OCI-LY7 (cell line): Measurements from ENCODE around the gene RBM19. TPM values are rescaled to one million over a fixed set of nuclear protein-coding genes. Genes with fewer than 3 reads are reported as not detected.
"Not testable (repeated sequence)": the region's sequence is repeated elsewhere in the genome, so short reads cannot be mapped to it uniquely, and the experiment has no call there.

Experiments
- BruUV-seq: library from RNA; stranded (reverse); fragments of 400-500 nt; replicated peaks from 2 replicates; lab custom pipeline; 2021; lab: Mats Ljungman, UMichigan
- CTCF ChIA-PET: fragments of 300-600 bp; sonication (Branson Sonifier 250); formaldehyde crosslinking; loops from one replicate; lab custom pipeline; 2022; ENCODE audit warnings: antibody characterized with exemption; ENCODE audit not compliant: unreplicated experiment; lab: Charles Lee
- POLR2A ChIA-PET: fragments of 300-600 bp; sonication (Branson Sonifier 250); formaldehyde crosslinking; loops from one replicate; lab custom pipeline; 2022; ENCODE audit warnings: antibody characterized with exemption; lab: Charles Lee
- DNase-seq: peaks from one replicate; pipeline ENCODE4 v3.0.0-alpha.2; 2015; ENCODE audit warnings: low spot score
- H2AFZ ChIP-seq: fragments of 200-600 bp; sonication (generic), shearing (Covaris generic); 2 replicates; pipeline ENCODE4 v1.6.1; 2014; ENCODE audit warnings: mild to moderate bottlenecking, antibody characterized with exemption, low read length, moderate library complexity
- H3K27ac ChIP-seq: fragments of 200-600 bp; sonication (generic); 2 replicates; pipeline ENCODE4 v1.5.1; 2014; ENCODE audit warnings: mixed run types, low read depth, mild to moderate bottlenecking, moderate library complexity, low read length, inconsistent platforms; ENCODE audit not compliant: poor library complexity, severe bottlenecking
- H3K36me3 ChIP-seq: fragments of 200-600 bp; sonication (generic); 2 replicates; pipeline ENCODE4 v1.6.1; 2014; ENCODE audit warnings: mild to moderate bottlenecking, antibody characterized with exemption, low read length, moderate library complexity, mixed read lengths; ENCODE audit not compliant: insufficient read depth
- H3K4me1 ChIP-seq: fragments of 200-600 bp; sonication (generic); 2 replicates; pipeline ENCODE4 v1.5.1; 2014; ENCODE audit warnings: mild to moderate bottlenecking, low read length; ENCODE audit not compliant: insufficient read depth, poor library complexity, severe bottlenecking
- H3K4me2 ChIP-seq: fragments of 200-600 bp; sonication (generic); 2 replicates; pipeline ENCODE4 v1.6.1; 2014; ENCODE audit warnings: mild to moderate bottlenecking, low read length
- H3K4me3 ChIP-seq: fragments of 200-600 bp; sonication (generic); 2 replicates; pipeline ENCODE4 v1.5.1; 2014; ENCODE audit warnings: mild to moderate bottlenecking, low read depth, low read length; ENCODE audit not compliant: poor library complexity, severe bottlenecking
- H3K79me2 ChIP-seq: fragments of 200-600 bp; sonication (generic); 2 replicates; pipeline ENCODE4 v1.6.1; 2016; ENCODE audit warnings: low read depth, mild to moderate bottlenecking, low read length, moderate library complexity, mixed read lengths; ENCODE audit not compliant: insufficient read depth
- H3K9me2 ChIP-seq: fragments of 200-600 bp; sonication (generic); 2 replicates; pipeline ENCODE4 v1.6.1; 2016; ENCODE audit warnings: mild to moderate bottlenecking, low read length, mixed read lengths; ENCODE audit not compliant: insufficient read depth
- H3K9me3 ChIP-seq: fragments of 200-600 bp; sonication (generic); 2 replicates; pipeline ENCODE4 v1.6.1; 2014; ENCODE audit warnings: mild to moderate bottlenecking, mixed run types, low read length, mixed read lengths
- H4K20me1 ChIP-seq: fragments of 200-600 bp; sonication (generic); 2 replicates; pipeline ENCODE4 v1.6.1; 2014; ENCODE audit warnings: mild to moderate bottlenecking, antibody characterized with exemption, low read length, moderate library complexity, mixed read lengths; ENCODE audit not compliant: insufficient read depth
- CTCF ChIP-seq: fragments of 200-600 bp; sonication (generic); conservative IDR thresholded peaks from 2 replicates; pipeline ENCODE4 v1.5.1; 2014; ENCODE audit warnings: mild to moderate bottlenecking, antibody characterized with exemption, low read length, moderate library complexity, mixed read lengths
- EZH2phosphoT487 ChIP-seq: fragments of 200-600 bp; sonication (generic); IDR thresholded peaks from 2 replicates; pipeline ENCODE4 v1.6.1; 2018; ENCODE audit warnings: low read depth, borderline replicate concordance, mild to moderate bottlenecking, mixed run types, antibody characterized with exemption, low read length, moderate library complexity, mixed read lengths
- intact Hi-C: fragments of 100-400 bp; cut with micrococcal nuclease; formaldehyde crosslinking; loops from one replicate; pipeline ENCODE4 v1.10.0; 2022; ENCODE audit not compliant: unreplicated experiment
- total RNA-seq, 2 experiments: library from RNA; depleted of rRNA in 1 of 2; stranded (reverse); fragments of >200 nt in 1 of 2; shearing (Covaris generic) in 1 of 2; gene quantifications; 2 replicates each; pipeline ENCODE4 v1.2.3, GENCODE V29; 2014 to 2022

RBM19 gene
- total RNA-seq, 2 experiments from 2014 or later = 37.8 to 46.2 TPM

DNA sequence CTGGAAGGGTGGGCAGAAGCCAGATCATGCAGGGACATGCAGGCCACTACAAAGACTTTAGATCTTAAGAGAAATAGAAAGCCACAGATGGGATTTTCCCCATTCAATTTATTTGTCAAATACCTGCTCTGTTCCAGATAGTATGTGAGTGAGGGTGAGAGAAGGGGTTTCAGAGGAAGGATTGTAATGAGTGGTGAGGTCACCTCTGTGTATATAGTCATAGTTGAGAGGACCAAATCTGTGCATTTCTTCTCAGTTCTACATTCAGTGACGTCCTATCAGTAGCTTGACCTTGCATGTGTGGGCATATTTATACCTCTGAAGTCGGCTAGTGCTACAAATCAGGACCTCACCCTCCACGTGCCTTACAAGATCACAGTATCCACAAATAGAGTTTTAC is 31.2 kb upstream of the RBM19 start:
- no peaks in the 10 kb centered on the region for H3K79me2 ChIP-seq
- no peaks in the 10 kb centered on the region for H4K20me1 ChIP-seq
- ChIA-PET CTCF (no interaction called here), POLR2A (no interaction called here)
- H3K36me3 ChIP-seq = no peaks in the 10 kb centered on the region
- intact Hi-C loops = no loop called here
- TF ChIP-seq EZH2phosphoT487 (no peak), CTCF (no peak)
- no peak overlapping the region for H3K4me3 ChIP-seq
- no peak overlapping the region for H3K27ac ChIP-seq
- no peaks in the 10 kb centered on the region for H3K4me1 ChIP-seq
- BruUV-seq = no TSS peak
- H2AFZ ChIP-seq = no peak overlapping the region
- no peak overlapping the region for H3K4me2 ChIP-seq
- H3K9me2 ChIP-seq = no peaks in the 10 kb centered on the region
- DNase-seq = no peak
- H3K9me3 ChIP-seq = no peaks in the 10 kb centered on the region

DNA sequence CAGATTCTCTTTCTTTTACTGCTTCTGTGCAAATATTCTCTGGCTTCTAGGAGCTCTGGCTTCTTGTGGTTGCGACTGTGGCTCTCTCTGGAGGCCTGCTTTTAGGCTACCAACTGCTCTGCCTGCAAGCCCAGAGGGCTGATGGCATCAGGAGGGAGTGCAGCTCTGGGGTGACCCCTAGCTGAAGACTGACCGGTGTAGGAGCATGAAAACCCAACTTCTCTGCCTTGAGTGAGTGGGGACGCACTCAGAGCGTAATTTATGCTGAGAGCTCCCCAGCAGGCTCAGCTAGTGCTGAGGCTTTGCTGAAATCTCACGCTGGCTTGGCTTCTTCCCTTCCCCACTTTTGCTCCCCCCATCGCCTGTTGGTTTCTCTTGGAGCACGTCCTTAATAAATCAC is 29.9 kb upstream of the RBM19 start:
- BruUV-seq = no TSS peak
- no peaks in the 10 kb centered on the region for H3K79me2 ChIP-seq
- intact Hi-C loops = no loop called here
- ChIA-PET POLR2A (interaction anchor here (1.3 kb wide), 1 partner anchor 32 kb away, joined by 3 read pairs; no protein-coding TSS in a partner anchor), CTCF (no interaction called here)
- H3K4me1 ChIP-seq = no peaks in the 10 kb centered on the region
- no peaks in the 10 kb centered on the region for H3K36me3 ChIP-seq
- DNase-seq = no peak
- no peaks in the 10 kb centered on the region for H3K9me2 ChIP-seq
- H3K9me3 ChIP-seq = no peaks in the 10 kb centered on the region
- H3K4me2 ChIP-seq = no peak overlapping the region
- H2AFZ ChIP-seq = no peak overlapping the region
- H4K20me1 ChIP-seq = no peaks in the 10 kb centered on the region
- H3K27ac ChIP-seq = no peak overlapping the region
- no peak for TF ChIP-seq CTCF
- TF ChIP-seq EZH2phosphoT487 = no peak
- no peak overlapping the region for H3K4me3 ChIP-seq

GRCh38 chr12:113994051-113994450 is 27.9 kb upstream of the RBM19 start:
- Histone ChIP-seq H3K36me3 (no peaks in the 10 kb centered on the region), H2AFZ (no peak overlapping the region), H3K9me3 (no peaks in the 10 kb centered on the region), H3K4me1 (no peaks in the 10 kb centered on the region), H3K4me3 (no peak overlapping the region), H4K20me1 (no peaks in the 10 kb centered on the region), H3K79me2 (no peaks in the 10 kb centered on the region), H3K27ac (no peak overlapping the region), H3K9me2 (no peaks in the 10 kb centered on the region), H3K4me2 (no peak overlapping the region)
- DNase-seq = no peak
- BruUV-seq = no TSS peak
- TF ChIP-seq EZH2phosphoT487 = no peak
- TF ChIP-seq CTCF = no peak
- intact Hi-C loops = no loop called here
- ChIA-PET POLR2A (no interaction called here), CTCF (no interaction called here)

DNA sequence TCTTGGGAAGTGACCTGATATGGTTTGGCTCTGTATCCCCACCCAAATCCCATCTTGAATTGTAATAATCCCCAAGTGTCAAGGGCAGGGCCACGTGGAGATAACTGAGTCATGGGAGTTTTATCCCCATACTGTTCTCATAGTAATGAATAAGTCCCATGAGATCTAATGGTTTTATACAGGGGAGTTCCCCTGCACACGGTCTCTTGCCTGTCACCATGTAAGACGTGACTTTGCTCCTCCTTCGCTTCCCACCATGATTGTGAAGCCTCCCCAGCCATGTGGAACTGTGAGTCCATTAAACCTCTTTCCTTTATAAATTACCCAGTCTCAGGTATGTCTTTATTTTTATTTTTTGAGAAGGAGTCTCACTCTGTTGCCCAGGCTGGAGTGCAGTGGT is 26.6 kb upstream of the RBM19 start:
- H3K9me3 ChIP-seq, H3K4me3 ChIP-seq, POLR2A ChIA-PET, BruUV-seq, CTCF ChIA-PET, H3K4me1 ChIP-seq, H3K79me2 ChIP-seq, intact Hi-C loops, H3K4me2 ChIP-seq, H3K27ac ChIP-seq, H4K20me1 ChIP-seq, H3K36me3 ChIP-seq, H3K9me2 ChIP-seq, DNase-seq, H2AFZ ChIP-seq: not testable (repeated sequence)
